GM23248 (cell line): Measurements from ENCODE around the gene MYLK.
"Not testable (repeated sequence)": the region's sequence is repeated elsewhere in the genome, so short reads cannot be mapped to it uniquely, and the experiment has no call there.

ENCODE experiments used
- EZH2 ChIP-seq: fragments of 200-600 bp; sonication (generic); IDR thresholded peaks from 2 replicates; pipeline ENCODE4 v1.6.1; 2018; ENCODE audit warnings: antibody characterized with exemption, mild to moderate bottlenecking; ENCODE audit not compliant: insufficient read depth, poor library complexity, severe bottlenecking
- EZH2phosphoT487 ChIP-seq: fragments of 200-600 bp; sonication (generic); IDR thresholded peaks from 2 replicates; pipeline ENCODE4 v1.6.1; 2018; ENCODE audit warnings: antibody characterized with exemption, moderate library complexity, mild to moderate bottlenecking, low read depth; ENCODE audit not compliant: insufficient read depth

DNA sequence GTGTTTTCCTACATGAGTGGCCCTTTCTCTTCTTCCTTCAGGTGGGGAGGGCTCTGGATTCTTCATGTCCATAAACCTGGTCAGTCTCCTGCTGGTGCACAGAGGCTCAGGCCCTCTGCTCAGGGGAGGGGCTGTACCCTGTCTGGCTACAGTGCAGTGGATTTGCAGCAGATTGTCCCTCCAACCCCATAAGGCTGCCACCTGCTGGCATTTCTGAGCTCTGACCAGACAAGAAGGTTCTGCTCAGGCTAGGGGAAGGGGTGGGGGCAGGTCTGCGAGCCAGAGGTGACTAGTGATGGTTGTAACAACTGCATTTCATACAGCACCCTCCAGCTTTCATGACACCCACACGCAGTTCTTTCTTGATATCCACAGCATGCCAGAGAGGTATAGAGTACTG lies 182.1 kb downstream of the MYLK start:
- TF ChIP-seq EZH2phosphoT487, EZH2: not testable (repeated sequence)
